HFFc6 (cell line): ENCODE results near the gene C15orf61. TPM values are rescaled to one million over a fixed set of nuclear protein-coding genes. Genes with fewer than 3 reads are reported as not detected.

Source experiments
- DNase-seq: peaks from one replicate; pipeline ENCODE4 v3.0.0-alpha.2; 2018
- H3K27ac Mint-ChIP-seq: 2 replicates; pipeline ENCODE4 v1.8.0; 2020; ENCODE audit warnings: mild to moderate bottlenecking, mixed read lengths
- H3K27me3 Mint-ChIP-seq: 2 replicates; pipeline ENCODE4 v1.8.0; 2021; ENCODE audit warnings: mild to moderate bottlenecking, moderate library complexity, mixed read lengths; ENCODE audit not compliant: insufficient read depth
- H3K36me3 Mint-ChIP-seq: 2 replicates; pipeline ENCODE4 v1.8.0; 2021; ENCODE audit warnings: low read depth, mixed read lengths
- H3K4me1 Mint-ChIP-seq: 2 replicates; pipeline ENCODE4 v1.8.0; 2020; ENCODE audit warnings: low read depth, mixed read lengths
- H3K4me3 Mint-ChIP-seq: 2 replicates; pipeline ENCODE4 v1.8.0; 2020; ENCODE audit warnings: mild to moderate bottlenecking, moderate library complexity, mixed read lengths
- H3K9me3 Mint-ChIP-seq: 2 replicates; pipeline ENCODE4 v1.8.0; 2020; ENCODE audit warnings: mild to moderate bottlenecking, mixed read lengths
- total RNA-seq, 6 experiments: library from RNA; stranded (reverse); fragmentation: NEBNext Ultra II Directional; extraction: Animal tissue kit (Norgen Biotek cat#: 25700); gene quantifications; 2 replicates in 1 of 6; 3 replicates in 5 of 6; pipeline ENCODE4 v1.2.3, GENCODE V29; 2021
- TF ChIP-seq, protein P1 (sequence below): fragments of 200-600 bp; sonication (generic); IDR thresholded peaks from 2 replicates; pipeline ENCODE4 v1.5.0; 2021; ENCODE audit warnings: antibody characterized with exemption, mild to moderate bottlenecking

Gene C15orf61
- total RNA-seq, 6 experiments from 2014 or later = 5.1 to 7.5 (median 5.9) TPM

DNA sequence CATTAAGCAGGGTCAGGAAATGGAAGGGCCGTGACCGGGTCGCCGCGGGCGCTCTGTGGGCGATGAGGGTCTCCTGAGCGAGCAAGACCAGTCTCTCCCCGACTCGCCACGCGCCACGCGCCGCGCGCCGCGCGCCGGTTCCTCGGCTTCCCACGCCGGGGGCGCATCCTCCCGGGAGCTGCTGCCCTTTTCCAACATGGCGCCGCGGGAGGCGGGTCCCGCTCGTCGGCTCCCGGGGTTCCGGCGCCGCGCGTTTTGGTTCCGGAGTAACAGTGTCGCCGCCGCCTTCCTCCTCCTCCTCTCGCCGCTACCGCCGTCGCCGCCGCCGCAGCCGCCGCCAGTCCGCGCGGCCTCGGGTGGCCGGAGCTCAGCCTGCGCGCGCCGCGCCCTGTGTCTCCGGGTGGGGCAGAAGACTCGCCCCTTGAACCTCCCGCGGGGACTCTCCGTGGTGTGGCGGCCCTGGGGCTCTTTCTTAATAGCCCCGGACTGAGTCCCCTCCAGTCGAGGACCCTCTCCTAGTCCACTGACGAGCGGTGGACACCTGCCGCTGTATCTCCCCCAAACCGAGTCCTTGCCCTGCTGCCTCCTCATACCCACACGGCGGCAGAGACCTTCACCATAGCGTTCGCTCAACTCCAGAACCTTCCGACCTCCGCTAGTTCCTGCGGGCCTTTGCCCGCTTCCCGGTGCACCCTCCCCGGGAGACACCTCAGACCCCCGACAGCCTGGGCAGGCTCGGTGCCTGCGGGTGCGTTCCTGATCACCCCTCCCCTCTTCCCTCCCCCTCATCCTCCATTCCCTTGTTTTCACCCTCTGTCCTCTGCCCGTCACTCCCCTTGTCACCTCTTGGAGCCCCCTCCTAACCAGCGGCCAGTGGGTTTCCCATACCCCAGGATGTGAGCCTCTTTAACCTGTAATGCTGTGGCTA lies 21.8 kb downstream of the C15orf61 start, which contains the start of gene MAP2K5:
Gene MAP2K5, plus strand, starts transcription at position 284 of the 928 bp plus-strand sequence. Its CDS starts 633 bp downstream, at position 917.
- Mint-ChIP-seq H3K36me3 (peaks cover 13% of the 10 kb centered on the region), H3K9me3 (no peaks in the 10 kb centered on the region), H3K27me3 (no peaks in the 10 kb centered on the region; the same call in 1 of the 2 replicates), H3K27ac (peak within 1 kb of the TSS; percentile 92), H3K4me3 (peak within 1 kb of the TSS; percentile 96), H3K4me1 (peaks cover 36% of the 10 kb centered on the region)
- DNase-seq = peak; percentile 60
- TF ChIP-seq, protein P1, sequence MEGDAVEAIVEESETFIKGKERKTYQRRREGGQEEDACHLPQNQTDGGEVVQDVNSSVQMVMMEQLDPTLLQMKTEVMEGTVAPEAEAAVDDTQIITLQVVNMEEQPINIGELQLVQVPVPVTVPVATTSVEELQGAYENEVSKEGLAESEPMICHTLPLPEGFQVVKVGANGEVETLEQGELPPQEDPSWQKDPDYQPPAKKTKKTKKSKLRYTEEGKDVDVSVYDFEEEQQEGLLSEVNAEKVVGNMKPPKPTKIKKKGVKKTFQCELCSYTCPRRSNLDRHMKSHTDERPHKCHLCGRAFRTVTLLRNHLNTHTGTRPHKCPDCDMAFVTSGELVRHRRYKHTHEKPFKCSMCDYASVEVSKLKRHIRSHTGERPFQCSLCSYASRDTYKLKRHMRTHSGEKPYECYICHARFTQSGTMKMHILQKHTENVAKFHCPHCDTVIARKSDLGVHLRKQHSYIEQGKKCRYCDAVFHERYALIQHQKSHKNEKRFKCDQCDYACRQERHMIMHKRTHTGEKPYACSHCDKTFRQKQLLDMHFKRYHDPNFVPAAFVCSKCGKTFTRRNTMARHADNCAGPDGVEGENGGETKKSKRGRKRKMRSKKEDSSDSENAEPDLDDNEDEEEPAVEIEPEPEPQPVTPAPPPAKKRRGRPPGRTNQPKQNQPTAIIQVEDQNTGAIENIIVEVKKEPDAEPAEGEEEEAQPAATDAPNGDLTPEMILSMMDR = no peak

DNA sequence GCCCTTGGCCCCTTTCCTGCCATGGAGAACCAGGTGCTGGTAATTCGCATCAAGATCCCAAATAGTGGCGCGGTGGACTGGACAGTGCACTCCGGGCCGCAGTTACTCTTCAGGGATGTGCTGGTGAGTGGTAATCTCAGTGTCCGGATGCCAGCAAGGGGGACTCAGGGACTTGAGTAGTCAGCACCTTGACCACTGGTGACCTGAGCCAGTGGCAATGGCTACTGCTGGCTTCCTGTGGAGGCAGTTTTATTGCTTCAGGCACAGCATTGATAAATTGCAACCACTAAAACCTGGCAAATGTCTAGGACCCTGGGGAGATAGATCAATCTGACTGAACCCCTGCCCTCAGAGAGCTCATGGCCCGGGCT lies 22.4 kb downstream of the C15orf61 start:
- peaks cover 13% of the 10 kb centered on the region for H3K36me3 Mint-ChIP-seq
- no peaks in the 10 kb centered on the region; the same call in 1 of the 2 replicates for H3K27me3 Mint-ChIP-seq
- H3K4me1 Mint-ChIP-seq = peaks cover 43% of the 10 kb centered on the region
- H3K4me3 Mint-ChIP-seq = peak overlapping the region; percentile 96
- no peak for DNase-seq
- peak overlapping the region; percentile 81 for H3K27ac Mint-ChIP-seq
- TF ChIP-seq, protein P1 = no peak
- no peaks in the 10 kb centered on the region for H3K9me3 Mint-ChIP-seq

DNA sequence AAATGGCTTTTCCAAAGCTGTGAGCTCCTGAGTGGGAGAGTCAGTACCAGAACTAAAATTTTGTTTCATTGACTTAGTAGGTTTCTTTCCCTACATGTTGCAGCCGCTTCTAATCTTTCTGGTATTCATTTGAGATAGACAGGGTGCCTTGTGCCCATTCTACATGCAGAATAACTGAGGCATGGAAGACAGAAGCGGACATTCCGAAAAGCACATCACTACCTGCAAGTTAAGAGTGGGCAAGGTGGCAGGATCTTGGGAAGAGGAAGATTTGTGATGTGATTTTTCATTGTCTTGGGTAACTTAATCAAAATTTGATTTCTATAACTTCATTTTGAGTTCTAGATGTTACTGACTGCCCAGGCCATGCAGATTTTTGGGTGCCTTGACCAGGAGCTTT lies 23.5 kb downstream of the C15orf61 start:
- H3K36me3 Mint-ChIP-seq = peaks cover 13% of the 10 kb centered on the region
- H3K27ac Mint-ChIP-seq = no peak overlapping the region; the same call in 1 of the 2 replicates
- no peak overlapping the region for H3K4me3 Mint-ChIP-seq
- TF ChIP-seq, protein P1 = no peak
- no peaks in the 10 kb centered on the region for H3K9me3 Mint-ChIP-seq
- DNase-seq = no peak
- no peaks in the 10 kb centered on the region; the same call in 1 of the 2 replicates for H3K27me3 Mint-ChIP-seq
- H3K4me1 Mint-ChIP-seq = peaks cover 51% of the 10 kb centered on the region

DNA sequence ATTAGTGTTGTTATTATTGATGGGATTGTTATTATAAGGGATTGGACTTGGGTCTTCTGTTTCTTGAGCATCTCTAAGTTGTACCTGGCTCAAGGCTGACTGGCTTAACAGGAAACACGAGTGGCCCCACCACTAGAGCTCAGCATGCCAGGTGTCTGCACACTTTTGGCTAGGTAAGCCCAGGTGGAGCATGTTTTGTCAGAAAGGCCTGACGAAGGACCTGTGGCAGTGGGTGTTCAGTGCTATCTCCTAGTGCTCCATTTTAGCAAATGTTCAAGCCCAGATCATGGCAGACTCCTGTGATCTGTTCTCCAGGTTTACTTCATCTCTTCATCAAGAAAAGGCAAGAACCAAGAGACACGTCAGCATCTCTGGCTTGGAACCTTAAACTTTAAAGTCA lies 24.9 kb downstream of the C15orf61 start:
- no peaks in the 10 kb centered on the region for H3K9me3 Mint-ChIP-seq
- peaks cover 13% of the 10 kb centered on the region for H3K36me3 Mint-ChIP-seq
- no peak for DNase-seq
- TF ChIP-seq, protein P1 = no peak
- H3K27ac Mint-ChIP-seq = no peak overlapping the region
- no peaks in the 10 kb centered on the region; the same call in 1 of the 2 replicates for H3K27me3 Mint-ChIP-seq
- H3K4me3 Mint-ChIP-seq = no peak overlapping the region
- H3K4me1 Mint-ChIP-seq = peaks cover 58% of the 10 kb centered on the region

DNA sequence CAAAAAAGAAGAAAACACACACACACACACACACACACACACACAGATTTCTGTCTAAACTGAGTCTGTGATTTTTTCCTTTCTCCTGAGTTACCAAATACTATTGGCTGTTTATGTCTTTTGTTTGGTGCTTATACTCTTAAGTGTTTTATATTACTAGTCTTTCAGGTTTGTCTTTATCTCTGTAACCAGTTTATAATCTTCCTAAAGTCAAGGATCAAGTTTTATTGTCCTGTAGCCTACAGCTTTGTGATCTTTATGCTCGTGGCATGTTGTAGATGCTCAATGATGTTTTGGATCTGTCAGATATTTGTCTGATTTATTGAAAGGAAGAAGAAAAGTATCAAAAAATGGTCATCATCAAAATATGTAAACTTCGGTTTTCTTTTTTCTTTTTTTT lies 26.1 kb downstream of the C15orf61 start:
- no peak overlapping the region for H3K27ac Mint-ChIP-seq
- TF ChIP-seq, protein P1 = no peak
- H3K9me3 Mint-ChIP-seq = no peaks in the 10 kb centered on the region
- DNase-seq = no peak
- no peaks in the 10 kb centered on the region; the same call in 1 of the 2 replicates for H3K27me3 Mint-ChIP-seq
- peaks cover 13% of the 10 kb centered on the region for H3K36me3 Mint-ChIP-seq
- H3K4me3 Mint-ChIP-seq = no peak overlapping the region
- H3K4me1 Mint-ChIP-seq = peaks cover 52% of the 10 kb centered on the region
